H1 (cell line): ENCODE measurements around the gene TMEM253. TPM values are rescaled to one million over a fixed set of nuclear protein-coding genes. Genes with fewer than 3 reads are reported as not detected.
A peak's percentile ranks its signal among the peaks of the same experiment; 100 is the strongest.

Experiments used
- CTCF ChIA-PET: fragments of 300-600 bp; sonication (Branson Sonifier 250); formaldehyde crosslinking; loops from one replicate; lab custom pipeline; 2021; ENCODE audit not compliant: partially characterized antibody; lab: Charles Lee
- POLR2A ChIA-PET: fragments of 300-600 bp; sonication (Branson Sonifier 250); formaldehyde crosslinking; loops from one replicate; lab custom pipeline; 2021; ENCODE audit warnings: inconsistent platforms; ENCODE audit not compliant: partially characterized antibody; lab: Charles Lee
- DNase-seq, 2 experiments: peaks; one replicate each; pipeline versions ENCODE4 v3.0.0 to v3.0.0-alpha.2; 2010 to 2022; ENCODE audit warnings: low spot score in 2 of 2, low read depth in 1 of 2, mixed read lengths in 1 of 2
- FAIRE-seq: peaks from 2 replicates; lab custom pipeline; 2011; peaks lifted over from hg19 to GRCh38; lab: Jason Lieb, UNC
- H2AFZ ChIP-seq: 2 replicates; pipeline ENCODE4 v1.8.1; 2012; ENCODE audit warnings: low read length, inconsistent platforms
- H2AK5ac ChIP-seq: 2 replicates; pipeline ENCODE4 v1.6.1; 2013; ENCODE audit warnings: low read depth, low read length
- H2BK120ac ChIP-seq: replicated peaks from 2 replicates; pipeline ENCODE3; 2013; ENCODE audit warnings: low read depth, low read length, inconsistent platforms
- H2BK12ac ChIP-seq: 2 replicates; pipeline ENCODE4 v1.6.1; 2013; ENCODE audit warnings: low read depth, low read length
- H2BK15ac ChIP-seq: 2 replicates; pipeline ENCODE4 v1.6.1; 2013; ENCODE audit warnings: low read length
- H2BK20ac ChIP-seq: 2 replicates; pipeline ENCODE4 v1.6.1; 2013; ENCODE audit warnings: low read length
- H2BK5ac ChIP-seq: 2 replicates; pipeline ENCODE4 v1.6.1; 2013; ENCODE audit warnings: low read depth, low read length
- H3K14ac ChIP-seq: 2 replicates; pipeline ENCODE4 v1.6.1; 2013; ENCODE audit warnings: inconsistent platforms; ENCODE audit not compliant: insufficient read length
- H3K18ac ChIP-seq: 2 replicates; pipeline ENCODE4 v1.6.1; 2013; ENCODE audit warnings: low read length; ENCODE audit errors: extremely low read depth
- H3K23ac ChIP-seq: 2 replicates; pipeline ENCODE4 v1.6.1; 2013; ENCODE audit warnings: inconsistent platforms; ENCODE audit not compliant: insufficient read length
- H3K23me2 ChIP-seq: 2 replicates; pipeline ENCODE4 v1.6.1; 2013; ENCODE audit warnings: low read depth, low read length
- H3K27ac ChIP-seq: 2 replicates; pipeline ENCODE4 v1.6.1; 2011; ENCODE audit warnings: low read depth, low read length, inconsistent platforms
- H3K27me3 ChIP-seq, 4 experiments: replicated peaks in 1 of 4; 1 replicate in 1 of 4; 2 replicates in 3 of 4; pipeline versions ENCODE4 v1.6.1 to v1.8.1; 2011 to 2013; ENCODE audit warnings: low read length in 3 of 4, mild to moderate bottlenecking in 3 of 4, inconsistent platforms in 2 of 4, mixed read lengths in 2 of 4, moderate library complexity in 1 of 4; ENCODE audit not compliant: control insufficient read depth in 3 of 4, insufficient read depth in 3 of 4; ENCODE audit errors: extremely low read depth in 1 of 4
- H3K36me3 ChIP-seq, 4 experiments: 2 replicates each; pipeline versions ENCODE4 v1.6.1 to v1.8.1; 2011 to 2013; ENCODE audit warnings: mild to moderate bottlenecking in 4 of 4, low read length in 3 of 4, moderate library complexity in 2 of 4, control low read depth in 1 of 4, inconsistent platforms in 1 of 4; ENCODE audit not compliant: insufficient read depth in 4 of 4, control insufficient read depth in 2 of 4
- H3K4ac ChIP-seq: replicated peaks from 2 replicates; pipeline ENCODE3; 2013; ENCODE audit warnings: low read length, low read depth, mixed read lengths, inconsistent platforms; ENCODE audit not compliant: insufficient read length
- H3K4me1 ChIP-seq, 4 experiments: replicated peaks in 1 of 4; 1 replicate in 1 of 4; 2 replicates in 3 of 4; pipeline versions ENCODE4 v1.6.1 to v1.8.1; 2011 to 2013; ENCODE audit warnings: low read length in 3 of 4, inconsistent platforms in 2 of 4, mixed read lengths in 1 of 4; ENCODE audit not compliant: insufficient read depth in 4 of 4, control insufficient read depth in 3 of 4
- H3K4me2 ChIP-seq, 2 experiments: 2 replicates each; pipeline versions ENCODE4 v1.6.1 to v1.8.1; 2011 to 2013; ENCODE audit warnings: low read depth in 2 of 2, low read length in 2 of 2, control low read depth in 1 of 2, inconsistent platforms in 1 of 2, mild to moderate bottlenecking in 1 of 2; ENCODE audit not compliant: insufficient read depth in 1 of 2
- H3K4me3 ChIP-seq, 4 experiments: fragments of 200-600, 300-600 bp in 1 of 4; sonication (generic), shearing (Covaris generic), sonication (Bioruptor Twin) in 1 of 4; 2 replicates each; pipeline versions ENCODE4 v1.5.1 to v1.8.1; 2011 to 2016; ENCODE audit warnings: low read length in 4 of 4, low read depth in 3 of 4, control low read depth in 2 of 4, inconsistent platforms in 2 of 4, mild to moderate bottlenecking in 2 of 4, mixed read lengths in 1 of 4, moderate library complexity in 1 of 4; ENCODE audit not compliant: insufficient read depth in 2 of 4; ENCODE audit errors: extremely low read depth in 1 of 4
- H3K56ac ChIP-seq: replicated peaks from 2 replicates; pipeline ENCODE3; 2013; ENCODE audit warnings: low read depth, mild to moderate bottlenecking, mixed read lengths, low read length, inconsistent platforms; ENCODE audit not compliant: insufficient read length
- H3K79me1 ChIP-seq: 2 replicates; pipeline ENCODE4 v1.6.1; 2013; ENCODE audit warnings: low read depth, low read length, control low read depth
- H3K79me2 ChIP-seq, 2 experiments: 2 replicates each; pipeline versions ENCODE4 v1.6.1 to v1.8.1; 2012 to 2013; ENCODE audit warnings: low read length in 2 of 2, mild to moderate bottlenecking in 2 of 2, inconsistent platforms in 1 of 2; ENCODE audit not compliant: insufficient read depth in 2 of 2, control insufficient read depth in 1 of 2
- H3K9ac ChIP-seq, 4 experiments: replicated peaks in 1 of 4; 1 replicate in 1 of 4; 2 replicates in 3 of 4; pipeline versions ENCODE4 v1.6.1 to v1.8.1; 2011 to 2013; ENCODE audit warnings: low read depth in 3 of 4, low read length in 3 of 4, control low read depth in 2 of 4, mild to moderate bottlenecking in 2 of 4, moderate library complexity in 2 of 4, inconsistent platforms in 1 of 4; ENCODE audit errors: extremely low read depth in 1 of 4
- H3K9me3 ChIP-seq, 2 experiments: 2 replicates each; pipeline versions ENCODE4 v1.6.1 to v1.8.1; 2012 to 2013; ENCODE audit warnings: mild to moderate bottlenecking in 2 of 2, moderate library complexity in 2 of 2, control low read depth in 1 of 2, inconsistent platforms in 1 of 2, low read depth in 1 of 2, low read length in 1 of 2, mixed read lengths in 1 of 2; ENCODE audit not compliant: insufficient read depth in 2 of 2
- H4K20me1 ChIP-seq, 2 experiments: replicated peaks in 1 of 2; 2 replicates each; pipeline versions ENCODE3 to v1.8.1; 2011 to 2013; ENCODE audit warnings: inconsistent platforms in 2 of 2, low read length in 2 of 2, mild to moderate bottlenecking in 1 of 2; ENCODE audit not compliant: insufficient read depth in 2 of 2, control insufficient read depth in 1 of 2
- H4K5ac ChIP-seq: 2 replicates; pipeline ENCODE4 v1.6.1; 2013; ENCODE audit warnings: low read length, low read depth, mixed read lengths, inconsistent platforms; ENCODE audit not compliant: insufficient read length
- H4K8ac ChIP-seq: 2 replicates; pipeline ENCODE4 v1.8.0; 2013; ENCODE audit warnings: mild to moderate bottlenecking, moderate library complexity, low read length, inconsistent platforms; ENCODE audit not compliant: insufficient read depth; ENCODE audit errors: extremely low read depth
- H4K91ac ChIP-seq: replicated peaks from 2 replicates; pipeline ENCODE3; 2013; ENCODE audit warnings: low read length, mixed read lengths, inconsistent platforms; ENCODE audit not compliant: insufficient read length
- POLR2A ChIP-seq, 2 experiments: IDR thresholded peaks; 1 replicate in 1 of 2; 2 replicates in 1 of 2; pipeline ENCODE4 v1.6.1; 2011; ENCODE audit warnings: low read depth in 2 of 2, low read length in 2 of 2, mild to moderate bottlenecking in 2 of 2; ENCODE audit errors: control extremely low read depth in 1 of 2
- TBP ChIP-seq: IDR thresholded peaks from 2 replicates; pipeline ENCODE4 v1.6.1; 2011; ENCODE audit warnings: low read depth, low read length, improper control_type of control experiment
- WGBS, 2 experiments: shearing (Covaris generic) in 1 of 2; methylation state at CpG; one replicate each; pipeline versions ENCODE4 v1.1.6 to v1.1.7; 2013 to 2015; ENCODE audit warnings: low lambda C conversion rate in 2 of 2, mixed read lengths in 2 of 2, inconsistent platforms in 1 of 2, low coverage in 1 of 2, missing lambda C conversion rate in 1 of 2; ENCODE audit not compliant: insufficient replicate concordance in 2 of 2, insufficient coverage in 1 of 2, insufficient read length in 1 of 2; ENCODE audit errors: extremely low coverage in 1 of 2, missing lambda C conversion rate in 1 of 2; 5-methylcytosine and 5-hydroxymethylcytosine counted together
- polyA plus RNA-seq, 7 experiments: library from polyadenylated mRNA; depleted of rRNA in 3 of 7; stranded (reverse) in 5 of 7; unstranded in 2 of 7; fragments of >200 nt in 5 of 7; fragments of 200-250 nt in 2 of 7; gene quantifications; 1 replicate in 5 of 7; 2 replicates in 1 of 7; 4 replicates in 1 of 7; pipeline versions ENCODE4 v1.2.1 to v1.2.3, GENCODE V29; 2011 to 2013; ENCODE audit warnings: missing spikeins in 2 of 7, mixed read lengths in 2 of 7
- total RNA-seq: library from RNA; stranded (reverse); fragmentation: NEBNext Ultra II Directional; extraction: Animal tissue kit (Norgen Biotek cat#: 25700); gene quantifications from 2 replicates; pipeline ENCODE4 v1.2.1, GENCODE V29; 2021

Gene TMEM253
- total and polyA plus RNA-seq, 2 of the 8 experiments (the other 6 are each of a cell fraction or from before 2014, with no cell fraction given) = 1.9 to 2.2 TPM

GRCh38 chr14:21109377-21110138 lies 8.7 kb downstream of the TMEM253 start:
- Histone ChIP-seq H4K8ac (no peak overlapping the region), H3K36me3 (no peaks in the 10 kb centered on the region), H2AK5ac (no peak overlapping the region), H2BK12ac (no peak overlapping the region), H3K4me3 (no peak overlapping the region), H2BK120ac (no peak overlapping the region), H3K14ac (no peak overlapping the region), H2BK20ac (no peak overlapping the region), H3K56ac (no peak overlapping the region), H3K4ac (no peak overlapping the region), H3K27ac (no peak overlapping the region), H3K79me1 (no peaks in the 10 kb centered on the region), H2AFZ (0 out of 2 replicates have a peak overlapping the region, but pooled peaks have one; percentile 26), H3K4me1 (peaks cover 0 to 15% (median 9%) of the 10 kb centered on the region in 4 experiments; a peak in 5 of 7 replicates), H3K4me2 (no peak overlapping the region), H3K18ac (no peak overlapping the region), H3K9ac (no peak overlapping the region), H3K27me3 (no peaks in the 10 kb centered on the region), H2BK15ac (no peak overlapping the region), H4K20me1 (no peaks in the 10 kb centered on the region), H2BK5ac (0 out of 2 replicates have a peak overlapping the region, but pooled peaks have one; percentile 6), H3K79me2 (no peaks in the 10 kb centered on the region), H3K23me2 (no peaks in the 10 kb centered on the region), H4K91ac (no peak overlapping the region), H3K23ac (no peak overlapping the region), H4K5ac (no peak overlapping the region), H3K9me3 (no peaks in the 10 kb centered on the region)
- WGBS, 2 experiments = 86% methylated on average over 6 of the region's 6 CpGs; no CpG with 5 or more reads in 1 of the 2 experiments
- DNase-seq = no peak
- peak; percentile 57 for FAIRE-seq
- CTCF ChIA-PET = interaction anchor here (0.7 to 11.0 kb wide), 11 partner anchors 8 to 104 kb away, joined by 3 to 239 read pairs (median 5); partner anchors contain the start of gene TMEM253
- peak; percentile 38; the same call in 1 of the 2 replicates for TF ChIP-seq TBP
- no peak for TF ChIP-seq POLR2A (IDR thresholded peaks at IDR 0.05; ENCODE audit: control extremely low read depth in 1 of 2, low read depth in 2 of 2, low read length in 2 of 2)
- POLR2A ChIA-PET = interaction anchor here (0.6 to 3.8 kb wide), 3 partner anchors 12 to 292 kb away, joined by 3 to 17 read pairs (median 3); no protein-coding TSS in a partner anchor
